Left ventricle myocardium superior (tissue), 1 donor: ENCODE results near the gene USP20. TPM values are rescaled to one million over a fixed set of nuclear protein-coding genes. Genes with fewer than 3 reads are reported as not detected.

Source experiments
- ATAC-seq: fragments of 200-7000 bp; cut with Tn5 transposase; one replicate; pipeline ENCODE4 v1.9.1; 2020; ENCODE audit warnings: mild to moderate bottlenecking, moderate library complexity
- DNase-seq: peaks from one replicate; pipeline ENCODE4 v3.0.0-alpha.2; 2020
- intact Hi-C: fragments of 100-400 bp; cut with micrococcal nuclease; formaldehyde crosslinking; loops from one replicate; pipeline ENCODE4 v1.11.0; 2022
- total RNA-seq: library from RNA; stranded (reverse); fragmentation: NEBNext Ultra II Directional; extraction: Animal tissue kit (Norgen Biotek cat#: 25700); gene quantifications from one replicate; pipeline ENCODE4 v1.2.1, GENCODE V29; 2021
- donor health status: DM: no; HTN: yes; CAD: no; lungs with severe emphysema.

USP20 gene
- total RNA-seq, 1 donor from 2014 or later = 11.6 TPM

- DNase-seq (no peak), ATAC-seq (no peak)
- intact Hi-C loops = no loop called here
These were observed 18.5 kb upstream of the USP20 start for GRCh38 chr9:129816501-129817435.

- DNase-seq = no peak
- ATAC-seq = peak; percentile 10
- intact Hi-C loops = no loop called here
These were observed 12.2 kb upstream of the USP20 start for GRCh38 chr9:129822898-129823541.

- ATAC-seq (peak; percentile 19), DNase-seq (no peak)
- intact Hi-C loops = no loop called here
These were observed 11.7 kb upstream of the USP20 start for GRCh38 chr9:129823542-129823934.

GRCh38 chr9:129823935-129824601 is 11.2 kb upstream of the USP20 start, which contains the start of gene TOR1A:
TOR1A (minus strand) TSS chr9:129824136; CDS start chr9:129824085, 51 bp downstream.
- ATAC-seq (peak; percentile 97), DNase-seq (peak; percentile 97)
- intact Hi-C loops = no loop called here

- intact Hi-C loops = no loop called here
- ATAC-seq (no peak), DNase-seq (no peak)
These were observed 8.9 kb upstream of the USP20 start for GRCh38 chr9:129826344-129826743.

GRCh38 chr9:129826759-129827158 is 8.5 kb upstream of the USP20 start:
- intact Hi-C loops = no loop called here
- ATAC-seq = no peak
- DNase-seq = no peak

- intact Hi-C loops = no loop called here
- DNase-seq (no peak), ATAC-seq (no peak)
These were observed 7.2 kb upstream of the USP20 start for GRCh38 chr9:129828051-129828450.

GRCh38 chr9:129828969-129829368 is 6.3 kb upstream of the USP20 start:
- no peak for DNase-seq
- ATAC-seq = no peak
- intact Hi-C loops = no loop called here

GRCh38 chr9:129832982-129833381 is 2.3 kb upstream of the USP20 start:
- DNase-seq (no peak), ATAC-seq (no peak)
- intact Hi-C loops = no loop called here

GRCh38 chr9:129834489-129835127 is 650 bp upstream of the USP20 start:
- DNase-seq (no peak), ATAC-seq (peak; percentile 25)
- intact Hi-C loops = no loop called here

- intact Hi-C loops = no loop called here
- DNase-seq (no peak), ATAC-seq (no peak)
These were observed 584 bp downstream of the USP20 start for GRCh38 chr9:129835860-129836223.

GRCh38 chr9:129836311-129837007 is 1.2 kb downstream of the USP20 start:
- no peak for DNase-seq
- intact Hi-C loops = no loop called here
- ATAC-seq = no peak

GRCh38 chr9:129838707-129839259 is 3.5 kb downstream of the USP20 start:
- DNase-seq (no peak), ATAC-seq (no peak)
- intact Hi-C loops = no loop called here

GRCh38 chr9:129839324-129840023 is 4.2 kb downstream of the USP20 start:
- no peak for DNase-seq
- intact Hi-C loops = no loop called here

GRCh38 chr9:129840034-129840433 is 4.8 kb downstream of the USP20 start:
- ATAC-seq = no peak
- DNase-seq = no peak
- intact Hi-C loops = no loop called here

More at GRCh38 chr9:129839324-129840023, 4.2 kb downstream of the USP20 start:
- ATAC-seq = no peak

- ATAC-seq = no peak
- intact Hi-C loops = no loop called here
These were observed 5.8 kb downstream of the USP20 start for GRCh38 chr9:129841071-129841470.

GRCh38 chr9:129845373-129845772 is 10.1 kb downstream of the USP20 start:
- intact Hi-C loops = no loop called here
- DNase-seq = no peak
- ATAC-seq = no peak

More at GRCh38 chr9:129841071-129841470, 5.8 kb downstream of the USP20 start:
- DNase-seq = no peak
